HG03442 (cell line): ENCODE data around the gene ADIPOR2.
"Not testable (repeated sequence)": the region's sequence is repeated elsewhere in the genome, so short reads cannot be mapped to it uniquely, and the experiment has no call there.

Experiments used
- ATAC-seq: cut with Tn5 transposase; IDR thresholded peaks from one replicate; pipeline ENCODE4 v1.9.1; 2021; ENCODE audit warnings: mild to moderate bottlenecking, moderate library complexity; ENCODE audit not compliant: unreplicated experiment

The ADIPOR2 gene

GRCh38 chr12:1731019-1731687 is 40.3 kb downstream of the ADIPOR2 start:
- ATAC-seq = no peak

GRCh38 chr12:1731688-1732078 is 40.8 kb downstream of the ADIPOR2 start:
- not testable (repeated sequence) for ATAC-seq

- no peak for ATAC-seq
These were observed 42.0 kb downstream of the ADIPOR2 start for GRCh38 chr12:1732914-1733313.

GRCh38 chr12:1733712-1734111 is 42.8 kb downstream of the ADIPOR2 start:
- ATAC-seq = not testable (repeated sequence)

GRCh38 chr12:1737652-1738286 is 46.9 kb downstream of the ADIPOR2 start:
- no peak for ATAC-seq

- no peak for ATAC-seq
These were observed 47.6 kb downstream of the ADIPOR2 start for GRCh38 chr12:1738446-1738845.

- ATAC-seq = no peak
These were observed 48.5 kb downstream of the ADIPOR2 start for GRCh38 chr12:1739368-1739767.

- no peak for ATAC-seq
These were observed 49.5 kb downstream of the ADIPOR2 start for GRCh38 chr12:1740161-1740948.

GRCh38 chr12:1741154-1741949 is 50.5 kb downstream of the ADIPOR2 start:
- no peak for ATAC-seq

- ATAC-seq = no peak
These were observed 54.1 kb downstream of the ADIPOR2 start for GRCh38 chr12:1744932-1745331.

GRCh38 chr12:1747609-1748008 is 56.7 kb downstream of the ADIPOR2 start:
- no peak for ATAC-seq

- no peak for ATAC-seq
These were observed 58.1 kb downstream of the ADIPOR2 start for GRCh38 chr12:1749019-1749418.

- ATAC-seq = no peak
These were observed 59.4 kb downstream of the ADIPOR2 start for GRCh38 chr12:1750300-1750699.

GRCh38 chr12:1758376-1758775 is 67.5 kb downstream of the ADIPOR2 start:
- ATAC-seq = no peak

GRCh38 chr12:1758887-1759286 is 68.0 kb downstream of the ADIPOR2 start:
- ATAC-seq = no peak

GRCh38 chr12:1760566-1761382 is 69.9 kb downstream of the ADIPOR2 start:
- ATAC-seq = no peak

- no peak for ATAC-seq
These were observed 71.0 kb downstream of the ADIPOR2 start for GRCh38 chr12:1761857-1762256.

GRCh38 chr12:1763153-1763552 is 72.3 kb downstream of the ADIPOR2 start:
- no peak for ATAC-seq

- no peak for ATAC-seq
These were observed 75.2 kb downstream of the ADIPOR2 start for GRCh38 chr12:1766110-1766509.

GRCh38 chr12:1767407-1768090 is 76.7 kb downstream of the ADIPOR2 start:
- no peak for ATAC-seq
